VCaP (cell line): ENCODE data around the gene TRAPPC4.

ENCODE experiments used
- H3K27ac ChIP-seq: fragments of 450-650 bp; 2 replicates; pipeline ENCODE4 v1.5.1; 2017
- CTCF ChIP-seq: fragments of 450-650 bp; conservative IDR thresholded peaks from 2 replicates; pipeline ENCODE4 v1.5.1; 2017; ENCODE audit warnings: mild to moderate bottlenecking, moderate library complexity

The TRAPPC4 gene

GRCh38 chr11:119044708-119045107 is 26.1 kb downstream of the TRAPPC4 start:
- H3K27ac ChIP-seq, result no peak overlapping the region
- TF ChIP-seq CTCF, result no peak; the same call in 1 of the 2 replicates

- no peak for TF ChIP-seq CTCF
- H3K27ac ChIP-seq, result no peak overlapping the region
Measured at GRCh38 chr11:119046489-119046888, 27.9 kb downstream of the TRAPPC4 start.

GRCh38 chr11:119047205-119047604 is 28.6 kb downstream of the TRAPPC4 start:
- no peak for TF ChIP-seq CTCF
- H3K27ac ChIP-seq, result no peak overlapping the region

DNA sequence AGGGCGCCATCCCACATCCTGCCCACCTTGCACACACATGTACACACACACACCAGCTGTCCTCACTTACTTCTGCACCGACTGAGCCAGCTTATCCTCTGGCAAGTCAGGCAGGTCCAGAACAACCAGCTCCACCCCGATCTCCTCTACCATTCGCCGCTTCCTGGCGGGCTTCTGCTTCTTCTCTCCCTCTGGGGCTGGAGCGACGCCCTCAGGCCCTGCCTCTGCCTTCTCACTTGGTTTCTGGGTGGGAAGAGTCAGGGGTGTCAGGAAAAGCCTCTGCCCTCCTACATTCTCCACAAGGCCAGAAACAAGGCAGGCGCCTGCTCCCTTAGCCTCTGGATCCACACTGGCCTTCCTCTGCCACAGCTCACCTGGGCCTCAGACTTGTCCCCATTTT is 30.1 kb downstream of the TRAPPC4 start:
- no peak for TF ChIP-seq CTCF
- no peak overlapping the region for H3K27ac ChIP-seq

- no peak for TF ChIP-seq CTCF
- H3K27ac ChIP-seq, result no peak overlapping the region
Measured at GRCh38 chr11:119049081-119049480, 30.5 kb downstream of the TRAPPC4 start.

GRCh38 chr11:119051440-119052162 is 33.0 kb downstream of the TRAPPC4 start:
- H3K27ac ChIP-seq, result no peak overlapping the region
- no peak for TF ChIP-seq CTCF

DNA sequence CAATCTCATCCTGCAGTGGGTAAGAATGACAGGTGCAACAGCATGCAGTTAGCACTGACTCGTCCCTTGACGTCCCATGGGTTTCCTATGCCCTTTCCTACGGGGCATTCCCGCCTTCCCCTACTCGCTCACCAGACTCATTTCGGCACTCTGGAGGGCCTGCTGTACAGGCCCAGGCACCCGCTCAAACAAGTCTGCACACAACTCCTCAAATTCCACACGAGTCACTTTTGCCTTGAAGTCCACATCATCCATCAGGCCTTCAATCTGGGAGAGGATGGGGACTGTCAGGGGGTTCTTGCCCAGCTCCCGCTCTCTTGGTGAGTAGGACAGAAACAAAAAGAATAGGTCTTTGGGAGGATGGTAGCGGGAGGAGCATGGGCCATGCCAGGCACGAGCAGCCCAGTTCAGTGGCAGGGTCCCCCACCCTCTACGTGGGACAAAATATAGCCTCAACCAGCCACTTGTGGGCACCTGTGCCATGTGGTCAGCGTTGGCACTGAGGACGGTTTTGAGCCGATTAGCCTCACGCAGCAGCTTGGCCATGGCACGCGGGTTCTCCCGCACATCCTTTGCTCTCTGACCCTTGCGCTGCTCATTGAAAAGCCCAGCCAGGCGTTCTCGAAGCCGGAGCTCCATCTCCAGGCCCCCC is 33.7 kb downstream of the TRAPPC4 start:
- no peak for TF ChIP-seq CTCF
- H3K27ac ChIP-seq, result no peak overlapping the region
